Bronchial epithelial cell (primary cell): ENCODE measurements around the gene ZNF746. TPM values are rescaled to one million over a fixed set of nuclear protein-coding genes. Genes with fewer than 3 reads are reported as not detected.

ENCODE experiments used
- DNase-seq: peaks from one replicate; pipeline ENCODE4 v3.0.0-alpha.2; 2010; ENCODE audit warnings: low read depth
- FAIRE-seq: peaks from 2 replicates; lab custom pipeline; 2011; peaks lifted over from hg19 to GRCh38; lab: Jason Lieb, UNC
- H3K27me3 ChIP-seq: 2 replicates; pipeline ENCODE4 v1.5.1; 2011; ENCODE audit warnings: low read length; ENCODE audit not compliant: control insufficient read depth, insufficient read depth
- H3K36me3 ChIP-seq: 2 replicates; pipeline ENCODE4 v1.5.1; 2011; ENCODE audit warnings: low read length; ENCODE audit not compliant: control insufficient read depth, insufficient read depth
- H3K4me3 ChIP-seq: 2 replicates; pipeline ENCODE4 v1.5.1; 2011; ENCODE audit warnings: mild to moderate bottlenecking, low read depth, low read length, control low read depth
- total RNA-seq: library from RNA; depleted of rRNA; stranded (reverse); fragments of >200 nt; gene quantifications from 2 replicates; pipeline ENCODE4 v1.2.1, GENCODE V29; 2014
- TF ChIP-seq, protein P1 (sequence below): IDR thresholded peaks from 2 replicates; pipeline ENCODE4 v1.5.1; 2011; ENCODE audit warnings: mild to moderate bottlenecking, moderate library complexity, low read length, control low read depth, inconsistent platforms; ENCODE audit not compliant: insufficient read depth, severe bottlenecking

ZNF746 gene
- total RNA-seq, 1 donor from 2014 or later: 15.0 TPM

GRCh38 chr7:149423449-149424110 is 74.0 kb downstream of the ZNF746 start:
- peak overlapping the region; percentile 34 for H3K4me3 ChIP-seq

DNA sequence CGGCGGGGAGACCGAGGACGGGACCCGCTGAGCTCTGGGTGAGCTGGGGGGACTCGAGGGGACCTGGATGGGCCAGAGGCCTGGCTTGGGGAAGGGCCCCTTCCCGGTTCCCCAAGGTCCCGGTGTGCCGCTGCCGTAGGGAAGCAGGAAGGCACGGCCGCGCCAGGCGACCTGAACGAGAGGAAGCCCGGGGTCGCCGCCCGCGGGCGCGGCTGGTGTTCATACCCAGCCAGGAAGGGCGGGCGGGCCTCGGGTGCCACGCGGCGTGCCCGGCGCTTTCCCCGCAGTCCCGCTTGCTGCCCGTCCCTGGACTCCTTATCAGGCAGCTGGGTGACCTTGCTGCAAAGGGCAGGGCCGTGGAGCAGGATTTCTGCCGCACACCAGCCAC is 74.7 kb downstream of the ZNF746 start:
- Histone ChIP-seq H3K27me3 (no peaks in the 10 kb centered on the region), H3K4me3 (peak overlapping the region; percentile 34), H3K36me3 (no peaks in the 10 kb centered on the region)
- DNase-seq: no peak
- TF ChIP-seq, protein P1, sequence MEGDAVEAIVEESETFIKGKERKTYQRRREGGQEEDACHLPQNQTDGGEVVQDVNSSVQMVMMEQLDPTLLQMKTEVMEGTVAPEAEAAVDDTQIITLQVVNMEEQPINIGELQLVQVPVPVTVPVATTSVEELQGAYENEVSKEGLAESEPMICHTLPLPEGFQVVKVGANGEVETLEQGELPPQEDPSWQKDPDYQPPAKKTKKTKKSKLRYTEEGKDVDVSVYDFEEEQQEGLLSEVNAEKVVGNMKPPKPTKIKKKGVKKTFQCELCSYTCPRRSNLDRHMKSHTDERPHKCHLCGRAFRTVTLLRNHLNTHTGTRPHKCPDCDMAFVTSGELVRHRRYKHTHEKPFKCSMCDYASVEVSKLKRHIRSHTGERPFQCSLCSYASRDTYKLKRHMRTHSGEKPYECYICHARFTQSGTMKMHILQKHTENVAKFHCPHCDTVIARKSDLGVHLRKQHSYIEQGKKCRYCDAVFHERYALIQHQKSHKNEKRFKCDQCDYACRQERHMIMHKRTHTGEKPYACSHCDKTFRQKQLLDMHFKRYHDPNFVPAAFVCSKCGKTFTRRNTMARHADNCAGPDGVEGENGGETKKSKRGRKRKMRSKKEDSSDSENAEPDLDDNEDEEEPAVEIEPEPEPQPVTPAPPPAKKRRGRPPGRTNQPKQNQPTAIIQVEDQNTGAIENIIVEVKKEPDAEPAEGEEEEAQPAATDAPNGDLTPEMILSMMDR: no peak
- FAIRE-seq: no peak

More at GRCh38 chr7:149423449-149424110, 74.0 kb downstream of the ZNF746 start:
- DNase-seq (peak; percentile 4), FAIRE-seq (no peak)
- TF ChIP-seq, protein P1: no peak
- no peaks in the 10 kb centered on the region for H3K36me3 ChIP-seq
- no peaks in the 10 kb centered on the region for H3K27me3 ChIP-seq

Other genes starting within 250 kb of the ZNF746 start
- gene ZNF783, start 235.6 kb downstream of the ZNF746 start, total RNA-seq: 9.5 and 11.3 TPM in 2 replicates
- 5.8 and 6.6 TPM in 2 replicates for gene ZNF777, start 36.7 kb downstream of the ZNF746 start, total RNA-seq